Spleen (tissue), 7 donors: ENCODE measurements around the gene ZNF207.
"Not testable (repeated sequence)": the region's sequence is repeated elsewhere in the genome, so short reads cannot be mapped to it uniquely, and the experiment has no call there.

Experiments used
- CTCF ChIP-seq, 11 experiments: fragments of 200-600 bp in 7 of 11; fragments of 450-650 bp in 4 of 11; sonication (generic) in 4 of 11; IDR thresholded peaks in 8 of 11; conservative IDR thresholded peaks in 3 of 11; 1 replicate in 7 of 11; 2 replicates in 4 of 11; pipeline versions ENCODE4 v1.4.0 to v1.8.0; 2016 to 2021; ENCODE audit warnings: antibody characterized with exemption in 11 of 11, inconsistent platforms in 4 of 11, mild to moderate bottlenecking in 1 of 11
- POLR2A ChIP-seq, 3 donors: fragments of 450-650 bp; IDR thresholded peaks; one replicate each; pipeline ENCODE4 v1.5.1; 2017; ENCODE audit warnings: antibody characterized with exemption in 3 of 3, mild to moderate bottlenecking in 1 of 3
- donor health status: DM: no; HTN: no; CAD: no; lungs with moderate emphysema.
- donor health status: DM: no; HTN: no; CAD: no.
- donor health status: DM: no; HTN: no; CAD: no.

- not testable (repeated sequence) for TF ChIP-seq CTCF (IDR thresholded peaks at IDR 0.05 in 8 of 11, conservative IDR thresholded peaks at IDR 0.05 in 3 of 11); POLR2A (IDR thresholded peaks at IDR 0.05)
Observed at GRCh38 chr17:32410085-32410484, 60.1 kb downstream of the ZNF207 start.
